ENCODE data around the gene ZNF695. TPM values are rescaled to one million over a fixed set of nuclear protein-coding genes. Genes with fewer than 3 reads are reported as not detected.
"Not testable (repeated sequence)": the region's sequence is repeated elsewhere in the genome, so short reads cannot be mapped to it uniquely, and the experiment has no call there.

The ZNF695 gene
- total RNA-seq, 1 donor = 0.72 TPM

- Histone ChIP-seq H3K4me3 (ENCODE audit: insufficient read depth, low read length) (no peak overlapping the region), H3K36me3 (ENCODE audit: insufficient read depth, low read length) (no peaks in the 10 kb centered on the region), H3K9me3 (ENCODE audit: low read depth, low read length) (no peaks in the 10 kb centered on the region), H3K4me1 (ENCODE audit: insufficient read depth, low read length) (no peaks in the 10 kb centered on the region), H3K27ac (ENCODE audit: low read depth, low read length) (no peak overlapping the region), H4K20me1 (ENCODE audit: insufficient read depth, low read length) (no peaks in the 10 kb centered on the region), H3K79me2 (ENCODE audit: insufficient read depth, low read length) (no peaks in the 10 kb centered on the region), H2AFZ (ENCODE audit: low read length) (no peak overlapping the region), H3K27me3 (ENCODE audit: insufficient read depth, low read length) (no peaks in the 10 kb centered on the region), H3K4me2 (ENCODE audit: insufficient read depth, low read length) (no peak overlapping the region)
- TF ChIP-seq CTCF (IDR thresholded peaks at IDR 0.05; ENCODE audit: extremely low read depth, low read depth, low read length) = no peak
- DNase-seq (ENCODE audit: insufficient read length, low spot score, missing footprints) = no peak
These were observed 5.5 kb upstream of the ZNF695 start for GRCh38 chr1:247013391-247013790.

- no peaks in the 10 kb centered on the region for H4K20me1 ChIP-seq (ENCODE audit: insufficient read depth, low read length)
- H3K79me2 ChIP-seq (ENCODE audit: insufficient read depth, low read length) = peaks cover 12% of the 10 kb centered on the region
- H3K4me2 ChIP-seq (ENCODE audit: insufficient read depth, low read length) = peak overlapping the region; percentile 86
- no peak for TF ChIP-seq CTCF (IDR thresholded peaks at IDR 0.05; ENCODE audit: extremely low read depth, low read depth, low read length)
- no peaks in the 10 kb centered on the region for H3K36me3 ChIP-seq (ENCODE audit: insufficient read depth, low read length)
- DNase-seq (ENCODE audit: insufficient read length, low spot score, missing footprints) = no peak
- H3K9me3 ChIP-seq (ENCODE audit: low read depth, low read length) = no peaks in the 10 kb centered on the region
- H3K27me3 ChIP-seq (ENCODE audit: insufficient read depth, low read length) = no peaks in the 10 kb centered on the region
- peak overlapping the region; percentile 84 for H2AFZ ChIP-seq (ENCODE audit: low read length)
- H3K27ac ChIP-seq (ENCODE audit: low read depth, low read length) = no peak overlapping the region
- H3K4me1 ChIP-seq (ENCODE audit: insufficient read depth, low read length) = no peaks in the 10 kb centered on the region
- peak overlapping the region; percentile 96 for H3K4me3 ChIP-seq (ENCODE audit: insufficient read depth, low read length)
These were observed 546 bp upstream of the ZNF695 start for GRCh38 chr1:247008406-247008799.

GRCh38 chr1:247004081-247004480, 3.8 kb downstream of the ZNF695 start:
- H4K20me1 ChIP-seq (ENCODE audit: insufficient read depth, low read length); H3K9me3 ChIP-seq (ENCODE audit: low read depth, low read length); H2AFZ ChIP-seq (ENCODE audit: low read length); H3K27ac ChIP-seq (ENCODE audit: low read depth, low read length); H3K4me1 ChIP-seq (ENCODE audit: insufficient read depth, low read length); DNase-seq (ENCODE audit: insufficient read length, low spot score, missing footprints); H3K4me3 ChIP-seq (ENCODE audit: insufficient read depth, low read length); H3K36me3 ChIP-seq (ENCODE audit: insufficient read depth, low read length); H3K4me2 ChIP-seq (ENCODE audit: insufficient read depth, low read length); H3K27me3 ChIP-seq (ENCODE audit: insufficient read depth, low read length): not testable (repeated sequence)
- peaks cover 34% of the 10 kb centered on the region for H3K79me2 ChIP-seq (ENCODE audit: insufficient read depth, low read length)

- Histone ChIP-seq H4K20me1 (ENCODE audit: insufficient read depth, low read length) (no peaks in the 10 kb centered on the region), H3K36me3 (ENCODE audit: insufficient read depth, low read length) (peaks cover 12% of the 10 kb centered on the region), H3K27ac (ENCODE audit: low read depth, low read length) (no peak overlapping the region), H3K4me2 (ENCODE audit: insufficient read depth, low read length) (no peak overlapping the region), H2AFZ (ENCODE audit: low read length) (no peak overlapping the region), H3K9me3 (ENCODE audit: low read depth, low read length) (peaks cover 26% of the 10 kb centered on the region), H3K4me3 (ENCODE audit: insufficient read depth, low read length) (no peak overlapping the region), H3K79me2 (ENCODE audit: insufficient read depth, low read length) (no peaks in the 10 kb centered on the region), H3K4me1 (ENCODE audit: insufficient read depth, low read length) (no peaks in the 10 kb centered on the region), H3K27me3 (ENCODE audit: insufficient read depth, low read length) (no peaks in the 10 kb centered on the region)
- TF ChIP-seq CTCF (IDR thresholded peaks at IDR 0.05; ENCODE audit: extremely low read depth, low read depth, low read length) = no peak
- DNase-seq (ENCODE audit: insufficient read length, low spot score, missing footprints) = no peak
These were observed 18.0 kb downstream of the ZNF695 start for GRCh38 chr1:246989901-246990300.
